H1 (cell line): ENCODE measurements around the gene CDH2. TPM values are rescaled to one million over a fixed set of nuclear protein-coding genes. Genes with fewer than 3 reads are reported as not detected.

Experiments
- CBX5 ChIP-seq: fragments of 300-800, 300-1000 bp; sonication (generic); IDR thresholded peaks from 2 replicates; pipeline ENCODE4 v1.7.1; 2016; ENCODE audit warnings: antibody characterized with exemption, low read length, low read depth
- E2F6 ChIP-seq: IDR thresholded peaks from 2 replicates; pipeline ENCODE4 v1.6.1; 2012; ENCODE audit warnings: inconsistent platforms
- TEAD4 ChIP-seq: IDR thresholded peaks from 2 replicates; pipeline ENCODE4 v1.6.1; 2012; ENCODE audit warnings: low read depth, low read length, inconsistent platforms, mixed read lengths
- polyA plus RNA-seq, 7 experiments: library from polyadenylated mRNA; depleted of rRNA in 3 of 7; stranded (reverse) in 5 of 7; unstranded in 2 of 7; fragments of >200 nt in 5 of 7; fragments of 200-250 nt in 2 of 7; gene quantifications; 1 replicate in 5 of 7; 2 replicates in 1 of 7; 4 replicates in 1 of 7; pipeline versions ENCODE4 v1.2.1 to v1.2.3, GENCODE V29; 2011 to 2013; ENCODE audit warnings: missing spikeins in 2 of 7, mixed read lengths in 2 of 7
- total RNA-seq: library from RNA; stranded (reverse); fragmentation: NEBNext Ultra II Directional; extraction: Animal tissue kit (Norgen Biotek cat#: 25700); gene quantifications from 2 replicates; pipeline ENCODE4 v1.2.1, GENCODE V29; 2021

CDH2 gene
- total and polyA plus RNA-seq, 2 of the 8 experiments (the other 6 are each of a cell fraction or from before 2014, with no cell fraction given): 15.0 to 56.5 TPM

GRCh38 chr18:28147674-28148171, 29.2 kb downstream of the CDH2 start (continued):
- no peak for TF ChIP-seq E2F6
- no peak for TF ChIP-seq TEAD4
- no peak for TF ChIP-seq CBX5
- TF ChIP-seq, all 59 proteins: peak for 0
